DND-41 (cell line): ENCODE measurements around the gene MYPN.
A peak's percentile ranks its signal among the peaks of the same experiment; 100 is the strongest.
"Not testable (repeated sequence)": the region's sequence is repeated elsewhere in the genome, so short reads cannot be mapped to it uniquely, and the experiment has no call there.

Experiments used
- ATAC-seq: fragments of 200-7000 bp; cut with Tn5 transposase; 3 replicates; pipeline ENCODE4 v1.9.1; 2021; ENCODE audit warnings: low read depth; ENCODE audit not compliant: insufficient read depth
- DNase-seq: peaks from one replicate; pipeline ENCODE4 v3.0.0-alpha.2; 2020
- H2AFZ ChIP-seq: 2 replicates; pipeline ENCODE4 v1.6.0; 2012; ENCODE audit warnings: low read depth, low read length
- H3K27ac ChIP-seq: 2 replicates; pipeline ENCODE4 v1.5.1; 2012; ENCODE audit warnings: low read length, inconsistent platforms
- H3K27me3 ChIP-seq: fragments of 200-600 bp; sonication (generic); 2 replicates; pipeline ENCODE4 v1.6.0; 2012; ENCODE audit warnings: low read length, mild to moderate bottlenecking, inconsistent platforms; ENCODE audit not compliant: insufficient read depth, poor library complexity
- H3K36me3 ChIP-seq: 2 replicates; pipeline ENCODE4 v1.5.1; 2012; ENCODE audit warnings: low read length, inconsistent platforms; ENCODE audit not compliant: insufficient read depth
- H3K4me1 ChIP-seq: 2 replicates; pipeline ENCODE4 v1.5.1; 2012; ENCODE audit warnings: mild to moderate bottlenecking, low read length; ENCODE audit not compliant: insufficient read depth
- H3K4me2 ChIP-seq: 2 replicates; pipeline ENCODE4 v1.6.0; 2012; ENCODE audit warnings: mild to moderate bottlenecking, moderate library complexity, low read length, inconsistent platforms; ENCODE audit not compliant: insufficient read depth
- H3K4me3 ChIP-seq, 2 experiments: fragments of 200-600 bp in 1 of 2; shearing (Covaris generic) in 1 of 2; 2 replicates each; pipeline ENCODE4 v1.5.1; 2012 to 2016; ENCODE audit warnings: inconsistent platforms in 2 of 2, low read length in 2 of 2, mild to moderate bottlenecking in 2 of 2, low read depth in 1 of 2, moderate library complexity in 1 of 2
- H3K79me2 ChIP-seq: 2 replicates; pipeline ENCODE4 v1.6.0; 2012; ENCODE audit warnings: low read length, inconsistent platforms; ENCODE audit not compliant: insufficient read depth
- H3K9ac ChIP-seq: 2 replicates; pipeline ENCODE4 v1.6.0; 2012; ENCODE audit warnings: low read depth, mild to moderate bottlenecking, inconsistent platforms, low read length, moderate library complexity
- H3K9me3 ChIP-seq: 2 replicates; pipeline ENCODE4 v1.5.1; 2012; ENCODE audit warnings: low read length, moderate library complexity, mild to moderate bottlenecking, inconsistent platforms; ENCODE audit not compliant: insufficient read depth, severe bottlenecking
- H4K20me1 ChIP-seq: 2 replicates; pipeline ENCODE4 v1.6.0; 2012; ENCODE audit warnings: low read length; ENCODE audit not compliant: insufficient read depth
- EZH2 ChIP-seq: IDR thresholded peaks from 3 replicates; pipeline ENCODE4 v1.6.1; 2012; ENCODE audit warnings: borderline replicate concordance, low read depth, mild to moderate bottlenecking, moderate library complexity, low read length, inconsistent platforms; ENCODE audit not compliant: severe bottlenecking
- TF ChIP-seq, protein P1 (sequence below): IDR thresholded peaks from 2 replicates; pipeline ENCODE4 v1.5.1; 2012; ENCODE audit warnings: borderline replicate concordance, low read length, moderate library complexity, mild to moderate bottlenecking; ENCODE audit not compliant: poor library complexity, severe bottlenecking; ENCODE audit errors: extremely low read depth

The MYPN gene

DNA sequence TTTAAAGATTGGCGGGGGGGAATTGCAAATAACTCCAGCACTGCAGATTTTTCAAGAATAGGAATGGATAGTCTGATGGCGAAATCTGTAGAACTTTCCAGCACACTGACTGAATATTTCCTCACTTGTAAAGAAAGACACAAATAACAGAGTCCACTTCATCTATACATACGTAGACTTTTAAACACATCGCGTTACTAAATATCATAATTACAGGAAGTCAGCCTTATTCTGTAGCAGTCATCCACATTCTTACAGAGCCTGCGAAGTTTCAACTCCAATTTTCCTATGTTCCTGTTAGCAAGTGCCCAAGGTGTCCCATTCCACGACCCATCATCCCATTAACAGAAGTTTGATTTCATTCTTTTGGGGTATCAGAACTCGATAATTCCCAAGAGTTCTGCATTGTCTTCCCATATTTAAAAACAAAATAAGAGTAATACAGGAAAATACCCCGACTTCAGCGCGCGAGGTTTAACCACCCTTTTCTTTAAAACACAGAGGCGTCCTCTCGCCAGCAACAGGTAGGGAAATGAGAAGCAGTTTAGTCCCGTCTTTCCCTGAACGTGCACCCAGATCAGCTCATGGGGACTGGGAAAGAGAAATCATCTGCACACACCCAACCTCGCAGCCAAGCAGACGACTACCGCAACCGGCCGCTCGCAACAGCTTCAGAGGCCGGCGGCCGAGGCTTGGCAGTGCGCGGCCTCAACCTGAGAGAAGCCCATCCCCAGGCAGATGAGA lies 35.1 kb upstream of the MYPN start:
- DNase-seq (no peak), ATAC-seq (no peak)
- Histone ChIP-seq H3K4me1 (peaks cover 40% of the 10 kb centered on the region), H3K27ac (peak overlapping the region; percentile 88), H3K36me3 (peaks cover 25% of the 10 kb centered on the region), H4K20me1 (peaks cover 7% of the 10 kb centered on the region; the same call in 1 of the 2 replicates), H2AFZ (peak overlapping the region; percentile 90), H3K79me2 (peaks cover 56% of the 10 kb centered on the region), H3K27me3 (no peaks in the 10 kb centered on the region), H3K4me3 (peak overlapping the region; percentile 81 to 95), H3K9ac (peak overlapping the region; percentile 95), H3K4me2 (peak overlapping the region; percentile 81), H3K9me3 (no peaks in the 10 kb centered on the region)
- TF ChIP-seq EZH2 = no peak
- TF ChIP-seq, protein P1, sequence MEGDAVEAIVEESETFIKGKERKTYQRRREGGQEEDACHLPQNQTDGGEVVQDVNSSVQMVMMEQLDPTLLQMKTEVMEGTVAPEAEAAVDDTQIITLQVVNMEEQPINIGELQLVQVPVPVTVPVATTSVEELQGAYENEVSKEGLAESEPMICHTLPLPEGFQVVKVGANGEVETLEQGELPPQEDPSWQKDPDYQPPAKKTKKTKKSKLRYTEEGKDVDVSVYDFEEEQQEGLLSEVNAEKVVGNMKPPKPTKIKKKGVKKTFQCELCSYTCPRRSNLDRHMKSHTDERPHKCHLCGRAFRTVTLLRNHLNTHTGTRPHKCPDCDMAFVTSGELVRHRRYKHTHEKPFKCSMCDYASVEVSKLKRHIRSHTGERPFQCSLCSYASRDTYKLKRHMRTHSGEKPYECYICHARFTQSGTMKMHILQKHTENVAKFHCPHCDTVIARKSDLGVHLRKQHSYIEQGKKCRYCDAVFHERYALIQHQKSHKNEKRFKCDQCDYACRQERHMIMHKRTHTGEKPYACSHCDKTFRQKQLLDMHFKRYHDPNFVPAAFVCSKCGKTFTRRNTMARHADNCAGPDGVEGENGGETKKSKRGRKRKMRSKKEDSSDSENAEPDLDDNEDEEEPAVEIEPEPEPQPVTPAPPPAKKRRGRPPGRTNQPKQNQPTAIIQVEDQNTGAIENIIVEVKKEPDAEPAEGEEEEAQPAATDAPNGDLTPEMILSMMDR = no peak

DNA sequence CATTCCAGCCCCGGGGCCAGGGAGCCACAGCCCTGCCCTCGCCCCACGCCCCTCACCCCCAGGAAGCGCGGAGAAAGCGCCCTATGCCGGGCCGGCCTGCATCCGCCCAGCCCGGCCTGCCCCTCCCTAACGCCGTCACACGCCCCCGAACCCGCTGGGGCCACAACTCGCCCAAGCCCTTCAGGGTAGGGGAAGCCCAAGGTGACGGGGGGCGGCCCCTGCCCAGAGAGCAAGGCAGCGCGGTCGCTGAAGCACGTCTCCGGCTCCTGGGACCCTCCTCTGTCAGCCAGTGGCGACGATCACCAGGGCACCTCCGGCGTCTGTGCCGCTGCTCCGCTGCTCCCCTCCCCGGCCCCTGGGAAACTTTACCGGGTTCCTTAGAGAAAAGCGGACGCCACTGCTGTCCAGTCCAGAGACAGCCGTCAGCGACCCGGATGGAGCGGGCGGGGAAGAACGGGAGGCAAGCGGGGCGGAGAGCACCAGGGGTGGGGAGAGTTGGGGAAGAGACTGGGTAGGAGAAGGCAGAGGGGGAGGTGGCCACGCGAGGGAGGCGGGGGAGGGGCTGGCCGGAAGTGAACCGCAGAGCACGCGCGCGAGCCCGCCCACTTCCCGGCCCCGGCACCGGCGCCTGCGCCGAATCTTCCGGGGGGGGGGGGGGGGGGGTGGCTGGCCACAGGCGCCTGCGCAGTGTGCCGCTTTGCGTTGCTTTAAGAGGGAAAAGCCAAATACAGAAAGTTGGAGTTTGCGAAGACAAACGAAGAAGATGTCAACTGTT lies 34.3 kb upstream of the MYPN start, which contains the start of gene HERC4:
Gene HERC4, minus strand, starts transcription at position 509 of the 775 bp plus-strand sequence. CDS start 2,175 bp downstream, outside the sequence.
- H3K79me2 ChIP-seq = peaks cover 49% of the 10 kb centered on the region
- peak within 1 kb of the TSS; percentile 95 for H3K9ac ChIP-seq
- H3K4me1 ChIP-seq = peaks cover 40% of the 10 kb centered on the region
- H2AFZ ChIP-seq = peak within 1 kb of the TSS; percentile 93
- H3K27ac ChIP-seq = peak within 1 kb of the TSS; percentile 88
- H3K4me3 ChIP-seq = peak within 1 kb of the TSS; percentile 81 to 95
- DNase-seq (peak; percentile 93), ATAC-seq (peak; percentile 89)
- H3K27me3 ChIP-seq = no peaks in the 10 kb centered on the region
- H4K20me1 ChIP-seq = peaks cover 7% of the 10 kb centered on the region; the same call in 1 of the 2 replicates
- no peak for TF ChIP-seq EZH2
- TF ChIP-seq, protein P1 = peak; percentile 3
- H3K36me3 ChIP-seq = peaks cover 19% of the 10 kb centered on the region
- no peaks in the 10 kb centered on the region for H3K9me3 ChIP-seq
- H3K4me2 ChIP-seq = peak within 1 kb of the TSS; percentile 81

DNA sequence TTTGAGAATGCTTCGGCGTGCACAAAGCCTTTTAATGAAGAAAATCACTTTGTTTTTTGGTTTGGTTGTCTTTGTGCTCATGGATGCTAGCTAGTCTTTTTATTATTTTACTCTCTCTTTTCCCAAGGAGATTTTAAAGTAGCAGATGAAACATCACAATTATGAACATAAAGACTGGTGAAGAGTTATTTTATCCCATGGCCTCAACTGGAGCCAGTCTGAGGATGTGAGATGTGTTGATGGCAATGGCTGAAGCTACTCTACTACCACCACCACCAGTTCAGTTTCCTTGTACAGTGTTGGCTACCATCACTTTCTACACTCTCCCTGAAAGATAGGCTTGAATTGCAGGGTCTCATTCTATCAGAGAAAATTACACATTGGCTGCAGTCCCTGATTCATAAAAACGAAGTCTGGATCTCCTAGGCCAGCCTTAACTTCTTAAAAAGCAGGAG lies 33.7 kb upstream of the MYPN start:
- Histone ChIP-seq H3K27ac (peak overlapping the region; percentile 72), H3K4me3 (peak overlapping the region in 1 of 2 experiments; percentile 36; a peak in 2 of 4 replicates)

DNA sequence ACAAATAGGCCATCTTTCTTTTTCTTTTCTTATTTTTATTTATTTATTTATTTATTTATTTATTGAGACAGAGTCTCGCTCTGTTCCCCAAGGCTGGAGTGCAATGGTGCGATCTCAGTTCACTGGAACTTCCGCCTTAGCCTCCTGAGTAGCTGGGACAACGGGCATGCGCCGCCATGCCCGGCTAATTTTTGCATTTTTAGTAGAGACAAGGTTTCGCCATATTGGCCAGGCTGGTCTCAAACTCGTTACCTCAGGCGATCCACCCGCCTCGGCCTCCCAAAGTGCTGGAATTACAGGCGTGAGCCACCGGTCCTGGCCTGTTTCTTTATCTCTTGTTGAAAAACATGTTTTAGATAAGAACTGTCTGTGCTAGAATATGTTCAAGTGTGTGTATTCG lies 33.2 kb upstream of the MYPN start:
- not testable (repeated sequence) for H3K4me2 ChIP-seq

More for the DNA sequence above, 33.7 kb upstream of the MYPN start:
- H4K20me1 ChIP-seq = peaks cover 7% of the 10 kb centered on the region; the same call in 1 of the 2 replicates
- H3K4me1 ChIP-seq = peaks cover 40% of the 10 kb centered on the region
- peaks cover 45% of the 10 kb centered on the region for H3K79me2 ChIP-seq
- H3K36me3 ChIP-seq = peaks cover 18% of the 10 kb centered on the region
- H3K27me3 ChIP-seq = no peaks in the 10 kb centered on the region
- no peaks in the 10 kb centered on the region for H3K9me3 ChIP-seq
- H3K4me2 ChIP-seq = peak overlapping the region; percentile 81
- peak overlapping the region; percentile 95 for H3K9ac ChIP-seq
- ATAC-seq (no peak), DNase-seq (no peak)
- H2AFZ ChIP-seq = peak overlapping the region; percentile 93
- TF ChIP-seq EZH2 = no peak
- TF ChIP-seq, protein P1 = no peak

More for the DNA sequence above, 33.2 kb upstream of the MYPN start:
- ATAC-seq, H4K20me1 ChIP-seq, DNase-seq, H3K4me3 ChIP-seq, H3K9me3 ChIP-seq, H3K9ac ChIP-seq, H3K27me3 ChIP-seq, H3K27ac ChIP-seq: not testable (repeated sequence)
- peaks cover 13% of the 10 kb centered on the region for H3K36me3 ChIP-seq
- H3K79me2 ChIP-seq = peaks cover 40% of the 10 kb centered on the region
- peak overlapping the region; percentile 93 for H2AFZ ChIP-seq
- peaks cover 35% of the 10 kb centered on the region for H3K4me1 ChIP-seq
